ENCODE results near the gene SYDE2. TPM values are rescaled to one million over a fixed set of nuclear protein-coding genes. Genes with fewer than 3 reads are reported as not detected.

Gene SYDE2
- total RNA-seq, 1 experiment from 2014 or later, result 1.2 TPM

GRCh38 chr1:85122169-85122568 is 78.6 kb downstream of the SYDE2 start:
- DNase-seq (ENCODE audit: low read depth), result no peak

DNA sequence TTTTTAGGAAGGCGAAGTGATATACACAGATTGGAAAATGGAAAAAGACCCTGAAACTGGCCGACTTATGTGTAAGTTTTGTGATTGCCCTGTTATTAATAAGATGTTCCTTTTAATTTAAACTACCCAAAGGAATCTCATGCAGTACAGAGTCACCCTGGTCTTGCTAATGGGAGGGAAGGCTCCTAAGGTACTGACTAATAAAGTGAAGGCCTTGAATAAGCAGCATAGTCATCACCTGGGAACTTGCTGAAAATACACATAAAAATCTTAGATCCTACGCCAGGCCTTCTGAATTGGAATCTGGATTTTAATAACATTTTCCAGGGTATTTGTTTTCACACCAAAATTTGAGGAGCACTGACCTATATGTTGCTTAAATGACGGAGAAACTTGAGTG is 79.1 kb downstream of the SYDE2 start:
- no peak for DNase-seq (ENCODE audit: low read depth)

- DNase-seq (ENCODE audit: low read depth), result no peak
Observed at GRCh38 chr1:85118751-85119150, 82.1 kb downstream of the SYDE2 start.

DNA sequence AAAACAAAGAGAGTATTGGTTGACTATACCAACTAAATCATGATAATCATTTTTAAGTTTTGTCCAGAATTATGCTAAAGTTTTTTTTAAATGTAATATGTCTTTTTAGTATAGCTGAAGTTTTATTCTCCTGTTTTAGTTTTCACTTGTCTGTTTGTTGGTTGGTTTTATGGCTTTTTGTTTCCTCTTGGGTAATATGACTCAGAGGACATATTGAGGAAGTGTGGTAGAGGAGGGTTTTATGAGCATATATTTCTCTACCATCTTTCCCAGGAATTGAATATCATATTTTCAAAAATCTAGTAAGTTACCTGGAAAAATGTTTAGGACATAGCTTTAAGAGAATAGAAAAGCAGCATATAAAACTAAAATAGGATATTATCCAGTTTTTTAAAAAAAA is 84.0 kb downstream of the SYDE2 start:
- no peak for DNase-seq (ENCODE audit: low read depth)

GRCh38 chr1:85115933-85116332 is 84.9 kb downstream of the SYDE2 start:
- DNase-seq (ENCODE audit: low read depth), result no peak

DNA sequence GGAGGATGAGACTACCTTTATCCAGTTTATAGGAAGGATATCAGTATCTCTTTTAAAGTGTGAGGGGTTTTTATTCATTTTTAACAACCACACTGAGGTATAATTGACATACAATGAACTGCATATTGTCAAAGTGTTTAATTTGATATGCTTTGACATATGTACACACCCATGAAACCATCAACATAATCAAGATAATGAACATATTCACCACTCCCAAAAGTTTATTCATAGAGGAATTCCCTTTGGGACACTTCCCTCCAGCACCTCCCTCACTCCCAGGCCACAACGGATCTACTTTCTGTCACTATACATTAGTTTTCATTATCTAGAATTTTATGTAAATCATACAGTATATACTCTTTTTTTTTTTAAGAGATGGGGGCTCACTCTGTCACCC is 89.1 kb downstream of the SYDE2 start:
- DNase-seq (ENCODE audit: low read depth), result no peak

DNA sequence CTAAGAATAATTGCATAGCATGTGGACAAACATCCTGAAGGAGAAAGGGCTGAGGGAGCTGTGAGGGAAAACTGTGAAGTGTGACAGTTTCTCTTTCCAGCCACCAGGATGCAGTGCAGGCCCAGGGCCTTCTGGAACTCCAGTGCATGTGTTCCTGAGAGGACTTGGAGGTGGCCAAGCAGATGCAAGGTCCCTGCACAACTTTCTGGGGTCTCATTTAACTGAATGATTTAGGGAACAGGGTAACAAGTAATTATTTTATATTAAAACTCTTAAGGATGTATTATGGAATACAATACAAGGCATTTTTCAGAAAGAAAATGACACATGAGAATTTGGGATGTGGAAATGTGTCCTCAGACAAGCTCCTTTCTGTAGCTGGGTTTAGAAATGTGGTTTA is 91.3 kb downstream of the SYDE2 start:
- DNase-seq (ENCODE audit: low read depth), result peak; percentile 62

Other genes with a start within 250 kb of the SYDE2 start
- gene MCOLN2, start 203.9 kb downstream of the SYDE2 start, total RNA-seq (2014; rRNA removed; shearing (Covaris generic)), result 2.3 and 2.5 TPM in 2 replicates
- gene MCOLN3, start 152.5 kb downstream of the SYDE2 start, total RNA-seq (2014; rRNA removed; shearing (Covaris generic)), result 0.10 and 0.48 TPM in 2 replicates
- gene C1orf52, start 58.6 kb upstream of the SYDE2 start, total RNA-seq (2014; rRNA removed; shearing (Covaris generic)), result 16.2 and 22.5 TPM in 2 replicates
- gene BCL10, start 75.6 kb upstream of the SYDE2 start, total RNA-seq (2014; rRNA removed; shearing (Covaris generic)), result 31.9 and 34.1 TPM in 2 replicates